ENCODE measurements around the gene TMC6. TPM values are rescaled to one million over a fixed set of nuclear protein-coding genes. Genes with fewer than 3 reads are reported as not detected.

TMC6 gene
- total RNA-seq, 4 donors from 2014 or later, result 0.27 to 4.9 (median 2.6) TPM

GRCh38 chr17:78114831-78115723 is 13.5 kb downstream of the TMC6 start:
- no peak overlapping the region for H3K27ac ChIP-seq
- intact Hi-C loops (cut with DNase I; ENCODE audit: low total_unique reads), result no loop called here
- no peak overlapping the region for H3K4me3 ChIP-seq
- H3K9me3 ChIP-seq, result no peaks in the 10 kb centered on the region
- ATAC-seq, result no peak
- H3K4me1 ChIP-seq, result peaks cover 19% of the 10 kb centered on the region in 2 donors
- no peaks in the 10 kb centered on the region for H3K27me3 ChIP-seq
- DNase-seq, result no peak
- H3K36me3 ChIP-seq, result no peaks in the 10 kb centered on the region
- in situ Hi-C loops (cut with MboI; ENCODE audit: low sequenced_read_pairs in 4 of 4), result loop anchor here in 2 of 4 donors (5.0 to 10.0 kb wide), 3 partner anchors 62 to 130 kb away; partner anchors contain the start of genes AFMID (in 1 of the 2) and TK1 (in 1 of the 2)
- TF ChIP-seq POLR2A (IDR thresholded peaks at IDR 0.05), result no peak
- no peak for TF ChIP-seq CTCF (IDR thresholded peaks at IDR 0.05 in 4 of 5, conservative IDR thresholded peaks at IDR 0.05 in 1 of 5)

- no peak for ATAC-seq
- no peaks in the 10 kb centered on the region for H3K36me3 ChIP-seq
- no peak overlapping the region for H3K4me3 ChIP-seq
- peaks cover 25 to 27% of the 10 kb centered on the region in 2 donors for H3K4me1 ChIP-seq
- no peak overlapping the region for H3K27ac ChIP-seq
- H3K27me3 ChIP-seq, result no peaks in the 10 kb centered on the region
- in situ Hi-C loops (cut with MboI; ENCODE audit: low sequenced_read_pairs in 4 of 4), result loop anchor here in 2 of 4 donors (5.0 to 10.0 kb wide), 3 partner anchors 63 to 131 kb away; partner anchors contain the start of genes AFMID (in 1 of the 2) and TK1 (in 1 of the 2)
- H3K9me3 ChIP-seq, result no peaks in the 10 kb centered on the region
- no peak for DNase-seq
- intact Hi-C loops (cut with DNase I; ENCODE audit: low total_unique reads), result loop anchor here (2.0 kb wide), 1 partner anchor 21 kb away; no protein-coding TSS in a partner anchor
- TF ChIP-seq POLR2A (IDR thresholded peaks at IDR 0.05) (no peak), CTCF (IDR thresholded peaks at IDR 0.05 in 4 of 5, conservative IDR thresholded peaks at IDR 0.05 in 1 of 5) (no peak)
Measured at GRCh38 chr17:78113804-78114785, 14.5 kb downstream of the TMC6 start.

GRCh38 chr17:78112518-78113471 is 15.8 kb downstream of the TMC6 start:
- Histone ChIP-seq H3K4me1 (peaks cover 25 to 31% of the 10 kb centered on the region in 2 donors), H3K9me3 (no peaks in the 10 kb centered on the region), H3K27me3 (no peaks in the 10 kb centered on the region), H3K27ac (peak overlapping the region in 1 of 4 donors; percentile 82), H3K36me3 (no peaks in the 10 kb centered on the region), H3K4me3 (no peak overlapping the region)
- in situ Hi-C loops (cut with MboI; ENCODE audit: low sequenced_read_pairs in 4 of 4), result loop anchor here in 2 of 4 donors (5.0 to 10.0 kb wide), 3 partner anchors 65 to 132 kb away; partner anchors contain the start of genes AFMID (in 1 of the 2) and TK1 (in 1 of the 2)
- intact Hi-C loops (cut with DNase I; ENCODE audit: low total_unique reads), result loop anchor here (1.0 to 2.0 kb wide), 3 partner anchors 22 to 139 kb away; no protein-coding TSS in a partner anchor
- peak in 1 of 2 donors; percentile 73 for DNase-seq
- peak; percentile 21 to 32 for ATAC-seq
- TF ChIP-seq POLR2A (IDR thresholded peaks at IDR 0.05) (no peak), CTCF (IDR thresholded peaks at IDR 0.05 in 4 of 5, conservative IDR thresholded peaks at IDR 0.05 in 1 of 5) (peak; percentile 97 to 100 (median 99))
